HepG2 (cell line): ENCODE measurements around the gene NYNRIN. TPM values are rescaled to one million over a fixed set of nuclear protein-coding genes. Genes with fewer than 3 reads are reported as not detected.
A peak's percentile ranks its signal among the peaks of the same experiment; 100 is the strongest.

Experiments used
- BCL6 ChIP-seq: IDR thresholded peaks from 2 replicates; pipeline ENCODE4 v1.6.1; 2016; ENCODE audit warnings: missing genetic modification reagents, missing compliant biosample characterization
- DNMT1 ChIP-seq: sonication (generic); formaldehyde crosslinking; IDR thresholded peaks from 2 replicates; pipeline ENCODE4 v1.5.1; 2020; ENCODE audit warnings: mild to moderate bottlenecking, missing genetic modification reagents
- EEA1 ChIP-seq: sonication (generic); formaldehyde crosslinking; IDR thresholded peaks from 2 replicates; pipeline ENCODE4 v1.5.1; 2020; ENCODE audit warnings: mild to moderate bottlenecking, missing genetic modification reagents, borderline replicate concordance
- ELK4 ChIP-seq: sonication (generic); formaldehyde crosslinking; IDR thresholded peaks from 2 replicates; pipeline ENCODE4 v1.9.0; 2021; ENCODE audit warnings: missing genetic modification reagents, borderline replicate concordance
- FOXA1 ChIP-seq, 2 experiments: fragments of 450-650 bp in 1 of 2; sonication (generic) in 1 of 2; formaldehyde crosslinking in 1 of 2; IDR thresholded peaks; 2 replicates each; pipeline versions ENCODE4 v1.4.0 to v1.6.1; 2016 to 2020; ENCODE audit warnings: missing genetic modification reagents in 1 of 2
- FOXM1 ChIP-seq: sonication (generic); formaldehyde crosslinking; IDR thresholded peaks from 2 replicates; pipeline ENCODE4 v1.5.0; 2020; ENCODE audit warnings: missing genetic modification reagents
- GFI1 ChIP-seq: sonication (generic); formaldehyde crosslinking; IDR thresholded peaks from 2 replicates; pipeline ENCODE4 v1.5.0; 2020; ENCODE audit warnings: missing genetic modification reagents, mild to moderate bottlenecking, borderline replicate concordance
- KDM5B ChIP-seq: sonication (generic); formaldehyde crosslinking; IDR thresholded peaks from 2 replicates; pipeline ENCODE4 v1.4.0; 2020; ENCODE audit warnings: missing genetic modification reagents, mild to moderate bottlenecking, borderline replicate concordance
- KDM6A ChIP-seq: IDR thresholded peaks from 2 replicates; pipeline ENCODE4 v1.6.1; 2016; ENCODE audit warnings: low read depth
- MTERF4 ChIP-seq: sonication (generic); formaldehyde crosslinking; IDR thresholded peaks from 2 replicates; pipeline ENCODE4 v1.8.0; 2023; ENCODE audit warnings: mild to moderate bottlenecking, missing genetic modification reagents
- PAX8 ChIP-seq: sonication (generic); formaldehyde crosslinking; IDR thresholded peaks from 2 replicates; pipeline ENCODE4 v1.8.0; 2022; ENCODE audit warnings: mild to moderate bottlenecking, missing genetic modification reagents, borderline replicate concordance
- POLR2AphosphoS5 ChIP-seq: IDR thresholded peaks from 2 replicates; pipeline ENCODE4 v1.6.1; 2012; ENCODE audit warnings: low read depth, low read length
- RARG ChIP-seq: sonication (generic); formaldehyde crosslinking; IDR thresholded peaks from 2 replicates; pipeline ENCODE4 v1.4.0; 2020; ENCODE audit warnings: low read depth, mild to moderate bottlenecking, missing genetic modification reagents
- REPIN1 ChIP-seq: sonication (generic); formaldehyde crosslinking; IDR thresholded peaks from 2 replicates; pipeline ENCODE4 v1.8.0; 2022; ENCODE audit warnings: missing genetic modification reagents, low read depth, mild to moderate bottlenecking, borderline replicate concordance
- ZEB1 ChIP-seq: IDR thresholded peaks from 2 replicates; pipeline ENCODE4 v1.6.1; 2012; ENCODE audit warnings: mild to moderate bottlenecking, low read depth, inconsistent platforms; ENCODE audit not compliant: insufficient replicate concordance
- ZFP90 ChIP-seq: sonication (generic); formaldehyde crosslinking; IDR thresholded peaks from 2 replicates; pipeline ENCODE4 v1.8.0; 2022; ENCODE audit warnings: missing genetic modification reagents, mild to moderate bottlenecking, inconsistent platforms, borderline replicate concordance
- ZKSCAN1 ChIP-seq: fragments of 150-350 bp; IDR thresholded peaks from 2 replicates; pipeline ENCODE4 v1.6.1; 2014; ENCODE audit warnings: low read length
- ZKSCAN8 ChIP-seq: IDR thresholded peaks from 2 replicates; pipeline ENCODE4 v1.6.1; 2016; ENCODE audit warnings: borderline replicate concordance, missing genetic modification reagents, missing compliant biosample characterization
- ZNF275 ChIP-seq: sonication (generic); formaldehyde crosslinking; IDR thresholded peaks from 2 replicates; pipeline ENCODE4 v1.8.0; 2022; ENCODE audit warnings: missing genetic modification reagents, mild to moderate bottlenecking, inconsistent platforms, borderline replicate concordance
- ZNF431 ChIP-seq: sonication (generic); formaldehyde crosslinking; IDR thresholded peaks from 2 replicates; pipeline ENCODE4 v1.9.0; 2022; ENCODE audit warnings: missing genetic modification reagents, low read depth, mild to moderate bottlenecking, borderline replicate concordance
- ZNF776 ChIP-seq: sonication (generic); formaldehyde crosslinking; IDR thresholded peaks from 2 replicates; pipeline ENCODE4 v1.4.0; 2020; ENCODE audit warnings: mild to moderate bottlenecking, missing genetic modification reagents
- polyA plus RNA-seq, 8 experiments: library from polyadenylated mRNA; depleted of rRNA in 3 of 8; stranded (reverse) in 7 of 8; unstranded in 1 of 8; fragments of >200 nt; fragmentation: Illumina TruSeq in 4 of 8; extraction: Trizol in 4 of 8; gene quantifications; 2 replicates each; pipeline versions ENCODE4 v1.2.1 to v1.2.3, GENCODE V29; 2011 to 2016; ENCODE audit warnings: low read depth in 4 of 8, missing spikeins in 1 of 8, mixed read lengths in 1 of 8; ENCODE audit not compliant: insufficient read depth in 1 of 8
- total RNA-seq, 5 experiments: library from RNA; depleted of rRNA; stranded (reverse); fragments of >200 nt; fragmentation: Illumina TruSeq; extraction: Trizol; gene quantifications; 2 replicates each; pipeline ENCODE4 v1.2.3, GENCODE V29; 2016; ENCODE audit warnings: low read depth in 1 of 5
- TF ChIP-seq, protein P1 (sequence below): sonication (generic); formaldehyde crosslinking; IDR thresholded peaks from 2 replicates; pipeline ENCODE4 v1.5.1; 2020; ENCODE audit warnings: missing genetic modification reagents, mild to moderate bottlenecking, borderline replicate concordance

The NYNRIN gene
- total and polyA plus RNA-seq, 2 of the 13 experiments (the other 11 are each of a cell fraction or from before 2014, with no cell fraction given): 0.63 to 1.1 TPM

DNA sequence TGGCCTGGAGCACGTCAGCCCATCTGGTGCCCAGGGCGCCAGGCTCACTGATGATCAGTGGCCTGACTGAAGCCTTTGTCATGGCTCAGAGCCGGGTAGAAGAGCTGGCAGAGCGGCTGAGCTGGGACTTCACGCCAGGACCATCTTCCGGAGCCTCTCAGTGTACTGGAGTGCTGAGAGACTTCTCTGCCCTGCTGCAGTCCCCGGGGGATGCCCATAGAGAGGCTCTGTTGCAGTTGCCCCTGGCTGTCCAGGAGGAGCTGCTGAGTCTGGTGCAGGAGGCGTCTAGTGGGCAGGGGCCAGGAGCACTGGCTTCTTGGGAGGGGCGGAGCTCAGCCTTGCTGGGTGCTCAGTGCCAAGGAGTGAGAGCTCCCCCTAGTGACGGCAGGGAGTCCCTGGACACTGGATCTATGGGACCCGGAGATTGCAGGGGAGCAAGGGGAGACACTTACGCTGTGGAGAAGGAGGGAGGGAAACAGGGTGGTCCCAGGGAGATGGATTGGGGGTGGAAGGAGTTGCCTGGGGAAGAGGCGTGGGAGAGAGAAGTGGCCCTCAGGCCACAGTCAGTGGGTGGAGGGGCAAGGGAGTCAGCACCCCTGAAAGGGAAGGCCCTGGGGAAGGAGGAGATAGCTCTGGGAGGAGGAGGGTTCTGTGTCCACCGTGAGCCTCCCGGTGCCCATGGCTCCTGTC lies 32.9 kb downstream of the NYNRIN start (continued):
- TF ChIP-seq POLR2AphosphoS5: 0 out of 2 replicates have a peak, but pooled peaks have one; percentile 26
- peak; percentile 45; the same call in 1 of the 2 replicates for TF ChIP-seq BCL6 (CRISPR knock-in tag)
- peak; percentile 53; the same call in 1 of the 2 replicates for TF ChIP-seq KDM5B
- TF ChIP-seq PAX8 (CRISPR knock-in tag): peak; percentile 72; the same call in 1 of the 2 replicates
- TF ChIP-seq KDM6A (CRISPR knock-in tag): no peak
- no peak for TF ChIP-seq FOXA1 (IDR thresholded peaks at IDR 0.05)
- no peak for TF ChIP-seq FOXA1 (CRISPR knock-in tag; IDR thresholded peaks at IDR 0.05)
- peak; percentile 43; the same call in 1 of the 2 replicates for TF ChIP-seq ZKSCAN1
- peak; percentile 14; the same call in 1 of the 2 replicates for TF ChIP-seq ZNF275
- no peak for TF ChIP-seq GFI1
- TF ChIP-seq MTERF4 (CRISPR knock-in tag): no peak
- peak; percentile 75; the same call in 1 of the 2 replicates for TF ChIP-seq ZFP90 (CRISPR knock-in tag)
- TF ChIP-seq RARG (CRISPR knock-in tag): no peak
- no peak for TF ChIP-seq ZEB1
- TF ChIP-seq FOXM1 (CRISPR knock-in tag): no peak
- no peak for TF ChIP-seq ZNF776 (CRISPR knock-in tag)
- TF ChIP-seq ELK4: no peak
- TF ChIP-seq DNMT1 (CRISPR knock-in tag): no peak
- no peak for TF ChIP-seq EEA1 (CRISPR knock-in tag)
- peak; percentile 81 for TF ChIP-seq REPIN1
- peak; percentile 87; the same call in 1 of the 2 replicates for TF ChIP-seq ZKSCAN8
- TF ChIP-seq, protein P1, sequence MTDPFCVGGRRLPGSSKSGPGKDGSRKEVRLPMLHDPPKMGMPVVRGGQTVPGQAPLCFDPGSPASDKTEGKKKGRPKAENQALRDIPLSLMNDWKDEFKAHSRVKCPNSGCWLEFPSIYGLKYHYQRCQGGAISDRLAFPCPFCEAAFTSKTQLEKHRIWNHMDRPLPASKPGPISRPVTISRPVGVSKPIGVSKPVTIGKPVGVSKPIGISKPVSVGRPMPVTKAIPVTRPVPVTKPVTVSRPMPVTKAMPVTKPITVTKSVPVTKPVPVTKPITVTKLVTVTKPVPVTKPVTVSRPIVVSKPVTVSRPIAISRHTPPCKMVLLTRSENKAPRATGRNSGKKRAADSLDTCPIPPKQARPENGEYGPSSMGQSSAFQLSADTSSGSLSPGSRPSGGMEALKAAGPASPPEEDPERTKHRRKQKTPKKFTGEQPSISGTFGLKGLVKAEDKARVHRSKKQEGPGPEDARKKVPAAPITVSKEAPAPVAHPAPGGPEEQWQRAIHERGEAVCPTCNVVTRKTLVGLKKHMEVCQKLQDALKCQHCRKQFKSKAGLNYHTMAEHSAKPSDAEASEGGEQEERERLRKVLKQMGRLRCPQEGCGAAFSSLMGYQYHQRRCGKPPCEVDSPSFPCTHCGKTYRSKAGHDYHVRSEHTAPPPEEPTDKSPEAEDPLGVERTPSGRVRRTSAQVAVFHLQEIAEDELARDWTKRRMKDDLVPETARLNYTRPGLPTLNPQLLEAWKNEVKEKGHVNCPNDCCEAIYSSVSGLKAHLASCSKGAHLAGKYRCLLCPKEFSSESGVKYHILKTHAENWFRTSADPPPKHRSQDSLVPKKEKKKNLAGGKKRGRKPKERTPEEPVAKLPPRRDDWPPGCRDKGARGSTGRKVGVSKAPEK (CRISPR knock-in tag): no peak
- TF ChIP-seq ZNF431 (CRISPR knock-in tag): no peak
